HepG2 (cell line): ENCODE data around the gene SMAD7. TPM values are rescaled to one million over a fixed set of nuclear protein-coding genes. Genes with fewer than 3 reads are reported as not detected.

Experiments used
- ATAC-seq: fragments of 200-7000 bp; cut with Tn5 transposase; 3 replicates; pipeline ENCODE4 v1.9.1; 2020; ENCODE audit warnings: mild to moderate bottlenecking, moderate library complexity
- BruUV-seq: library from RNA; stranded (reverse); fragments of 400-500 nt; replicated peaks from 2 replicates; lab custom pipeline; 2021; lab: Mats Ljungman, UMichigan
- CTCF ChIA-PET: fragments of 300-600 bp; formaldehyde crosslinking; extraction: SDS; loops from one replicate; lab custom pipeline; 2021; ENCODE audit warnings: low total read pairs, inconsistent platforms, low intra/inter-chr PET ratio; lab: Yijun Ruan, JAX
- POLR2A ChIA-PET: fragments of 350-600 bp; sonication (Branson Sonifier 250); formaldehyde crosslinking; loops from one replicate; lab custom pipeline; 2020; ENCODE audit warnings: antibody characterized with exemption, inconsistent platforms; lab: Yijun Ruan, JAX
- DNase-seq: peaks from one replicate; pipeline ENCODE4 v3.0.0-alpha.2; 2015; ENCODE audit warnings: low spot score
- FAIRE-seq: peaks from 3 replicates; lab custom pipeline; 2011; peaks lifted over from hg19 to GRCh38; lab: Jason Lieb, UNC
- H2AFZ ChIP-seq: one replicate; pipeline ENCODE4 v1.6.1; 2011; ENCODE audit warnings: low read length, inconsistent platforms
- H3K27ac ChIP-seq: fragments of 300-600 bp; 3 replicates; pipeline ENCODE4 v1.8.0; 2011; ENCODE audit warnings: mixed run types, mild to moderate bottlenecking, mixed read lengths, low read length, inconsistent platforms; ENCODE audit not compliant: insufficient read depth; ENCODE audit errors: extremely low read length
- H3K27me3 ChIP-seq, 2 experiments: fragments of 200-600 bp in 1 of 2; 2 replicates in 1 of 2; 3 replicates in 1 of 2; pipeline versions ENCODE4 v1.6.0 to v1.8.0; 2011; ENCODE audit warnings: low read length in 2 of 2, mild to moderate bottlenecking in 2 of 2, moderate library complexity in 2 of 2, inconsistent platforms in 1 of 2; ENCODE audit not compliant: insufficient read depth in 2 of 2, control insufficient read depth in 1 of 2
- H3K36me3 ChIP-seq, 2 experiments: fragments of 200-600 bp in 1 of 2; replicated peaks in 1 of 2; 2 replicates in 1 of 2; 3 replicates in 1 of 2; pipeline versions ENCODE4 v1.5.1 to v1.8.0; 2011; ENCODE audit warnings: low read length in 2 of 2, inconsistent platforms in 1 of 2; ENCODE audit not compliant: insufficient read depth in 2 of 2, control insufficient read depth in 1 of 2
- H3K4me1 ChIP-seq: 2 replicates; pipeline ENCODE4 v1.5.1; 2012; ENCODE audit warnings: low read length, inconsistent platforms; ENCODE audit not compliant: insufficient read depth
- H3K4me2 ChIP-seq: 2 replicates; pipeline ENCODE4 v1.6.0; 2011; ENCODE audit warnings: low read depth, low read length, inconsistent platforms
- H3K4me3 ChIP-seq, 3 experiments: fragments of 200-600 bp in 1 of 3; sonication (generic), shearing (Covaris generic) in 1 of 3; replicated peaks in 1 of 3; 2 replicates each; pipeline ENCODE4 v1.5.1; 2011 to 2016; ENCODE audit warnings: low read length in 3 of 3, inconsistent platforms in 2 of 3, low read depth in 2 of 3, mild to moderate bottlenecking in 2 of 3, control low read depth in 1 of 3, mixed read lengths in 1 of 3; ENCODE audit not compliant: insufficient read depth in 1 of 3
- H3K79me2 ChIP-seq: one replicate; pipeline ENCODE4 v1.6.1; 2011; ENCODE audit warnings: low read length, inconsistent platforms; ENCODE audit not compliant: insufficient read depth
- H3K9ac ChIP-seq: 2 replicates; pipeline ENCODE4 v1.6.0; 2011; ENCODE audit warnings: mild to moderate bottlenecking, low read depth, low read length, inconsistent platforms; ENCODE audit not compliant: insufficient read depth
- H3K9me3 ChIP-seq: 2 replicates; pipeline ENCODE4 v1.5.1; 2012; ENCODE audit warnings: mild to moderate bottlenecking, low read length
- H4K20me1 ChIP-seq: 2 replicates; pipeline ENCODE4 v1.6.0; 2011; ENCODE audit warnings: inconsistent platforms, mild to moderate bottlenecking, low read length, moderate library complexity; ENCODE audit not compliant: insufficient read depth
- BCL3 ChIP-seq: sonication (generic); formaldehyde crosslinking; IDR thresholded peaks from 2 replicates; pipeline ENCODE4 v1.5.1; 2020; ENCODE audit warnings: mild to moderate bottlenecking, missing genetic modification reagents, moderate library complexity
- CAMTA2 ChIP-seq: sonication (generic); formaldehyde crosslinking; IDR thresholded peaks from 2 replicates; pipeline ENCODE4 v1.4.0; 2020; ENCODE audit warnings: mild to moderate bottlenecking, missing genetic modification reagents, borderline replicate concordance
- HNRNPLL ChIP-seq: fragments of 200-400 bp; formaldehyde crosslinking; IDR thresholded peaks from 2 replicates; pipeline ENCODE4 v1.6.1; 2017; ENCODE audit warnings: mild to moderate bottlenecking, low read depth, low read length; ENCODE audit not compliant: poor library complexity, severe bottlenecking
- HOXA3 ChIP-seq: sonication (generic); formaldehyde crosslinking; IDR thresholded peaks from 2 replicates; pipeline ENCODE4 v1.5.0; 2020; ENCODE audit warnings: missing genetic modification reagents
- NFKB2 ChIP-seq: sonication (generic); formaldehyde crosslinking; IDR thresholded peaks from 2 replicates; pipeline ENCODE4 v1.4.0; 2020; ENCODE audit warnings: missing genetic modification reagents, borderline replicate concordance
- NR2F6 ChIP-seq, 2 experiments: IDR thresholded peaks; 2 replicates each; pipeline ENCODE4 v1.6.1; 2016; ENCODE audit warnings: antibody characterized with exemption in 1 of 2, mild to moderate bottlenecking in 1 of 2
- TCF12 ChIP-seq, 2 experiments: fragments of 450-650 bp in 1 of 2; sonication (generic) in 1 of 2; formaldehyde crosslinking in 1 of 2; IDR thresholded peaks; 2 replicates each; pipeline versions ENCODE4 v1.6.1 to v1.8.0; 2017 to 2022; ENCODE audit warnings: antibody characterized with exemption in 1 of 2, mild to moderate bottlenecking in 1 of 2, missing genetic modification reagents in 1 of 2, moderate library complexity in 1 of 2
- TEAD3 ChIP-seq: optimal IDR thresholded peaks from 2 replicates; pipeline ENCODE3; 2016; ENCODE audit warnings: borderline replicate concordance
- ZBTB14 ChIP-seq: sonication (generic); formaldehyde crosslinking; IDR thresholded peaks from 2 replicates; pipeline ENCODE4 v1.4.0; 2020; ENCODE audit warnings: missing genetic modification reagents
- ZFY ChIP-seq: sonication (generic); formaldehyde crosslinking; IDR thresholded peaks from 2 replicates; pipeline ENCODE4 v1.4.0; 2020; ENCODE audit warnings: missing genetic modification reagents
- ZNF205 ChIP-seq: IDR thresholded peaks from 2 replicates; pipeline ENCODE4 v1.6.1; 2018; ENCODE audit warnings: missing biosample characterization, missing genetic modification reagents
- ZNF350 ChIP-seq: sonication (generic); formaldehyde crosslinking; IDR thresholded peaks from 2 replicates; pipeline ENCODE4 v1.4.0; 2020; ENCODE audit warnings: mild to moderate bottlenecking, low read depth, missing genetic modification reagents, borderline replicate concordance
- ZNF687 ChIP-seq: sonication (generic); formaldehyde crosslinking; IDR thresholded peaks from 2 replicates; pipeline ENCODE4 v1.5.1; 2020; ENCODE audit warnings: mild to moderate bottlenecking, missing genetic modification reagents, moderate library complexity
- WGBS: methylation state at CpG from one replicate; pipeline ENCODE4 v1.1.6; 2017; ENCODE audit warnings: low lambda C conversion rate; 5-methylcytosine and 5-hydroxymethylcytosine counted together
- in situ Hi-C: cut with HindIII; loops from 2 replicates; pipeline ENCODE4 v1.10.0; 2017; ENCODE audit warnings: low pct_unique_long_range_greater_than_20kb; ENCODE audit not compliant: extremely low pct_ligation_motif_present
- intact Hi-C: fragments of 100-400 bp; cut with micrococcal nuclease; formaldehyde crosslinking; loops from one replicate; pipeline ENCODE4 v1.10.0; 2022; ENCODE audit not compliant: unreplicated experiment
- polyA plus RNA-seq, 8 experiments: library from polyadenylated mRNA; depleted of rRNA in 3 of 8; stranded (reverse) in 7 of 8; unstranded in 1 of 8; fragments of >200 nt; fragmentation: Illumina TruSeq in 4 of 8; extraction: Trizol in 4 of 8; gene quantifications; 2 replicates each; pipeline versions ENCODE4 v1.2.1 to v1.2.3, GENCODE V29; 2011 to 2016; ENCODE audit warnings: low read depth in 4 of 8, missing spikeins in 1 of 8, mixed read lengths in 1 of 8; ENCODE audit not compliant: insufficient read depth in 1 of 8
- total RNA-seq, 5 experiments: library from RNA; depleted of rRNA; stranded (reverse); fragments of >200 nt; fragmentation: Illumina TruSeq; extraction: Trizol; gene quantifications; 2 replicates each; pipeline ENCODE4 v1.2.3, GENCODE V29; 2016; ENCODE audit warnings: low read depth in 1 of 5

Gene SMAD7
- total and polyA plus RNA-seq, 2 of the 13 experiments (the other 11 are each of a cell fraction or from before 2014, with no cell fraction given): 17.4 to 24.7 TPM

- POLR2A ChIA-PET: interaction anchor here (0.7 to 1.6 kb wide), 4 partner anchors 9 to 55 kb away, joined by 3 to 4 read pairs (median 3); no protein-coding TSS in a partner anchor
- Histone ChIP-seq H3K4me2 (peak overlapping the region; percentile 56), H3K36me3 (no peaks in the 10 kb centered on the region), H3K4me1 (peaks cover 75% of the 10 kb centered on the region), H3K27ac (no peak overlapping the region), H3K9me3 (no peaks in the 10 kb centered on the region), H3K27me3 (peaks cover under 1 to 14% of the 10 kb centered on the region in 2 experiments; a peak in 3 of 5 replicates), H3K79me2 (no peaks in the 10 kb centered on the region), H3K4me3 (peak overlapping the region in 1 of 3 experiments; percentile 9; a peak in 1 of 6 replicates)
- intact Hi-C loops (no loop called here), in situ Hi-C loops (no loop called here)
- DNase-seq (no peak), FAIRE-seq (no peak), ATAC-seq (peak; percentile 10; the same call in 1 of the 3 replicates)
- BruUV-seq: no TSS peak
- TF ChIP-seq NR2F6 (IDR thresholded peaks at IDR 0.05): peak; percentile 11; the same call in 1 of the 2 replicates
- 0 out of 2 replicates have a peak, but pooled peaks have one; percentile 9 for TF ChIP-seq NR2F6 (CRISPR knock-in tag; IDR thresholded peaks at IDR 0.05)
- 0 out of 2 replicates have a peak, but pooled peaks have one; percentile 41 for TF ChIP-seq BCL3 (CRISPR knock-in tag)
- peak; percentile 20 for TF ChIP-seq HNRNPLL
- 0 out of 2 replicates have a peak, but pooled peaks have one; percentile 20 for TF ChIP-seq CAMTA2
- no peak for TF ChIP-seq ZNF205 (CRISPR knock-in tag)
- TF ChIP-seq ZNF350 (CRISPR knock-in tag): 0 out of 2 replicates have a peak, but pooled peaks have one; percentile 24
- TF ChIP-seq NFKB2 (CRISPR knock-in tag): no peak
- no peak for TF ChIP-seq TEAD3
- TF ChIP-seq ZFY (CRISPR knock-in tag): peak; percentile 8; the same call in 1 of the 2 replicates
- 0 out of 2 replicates have a peak, but pooled peaks have one; percentile 17 for TF ChIP-seq HOXA3 (CRISPR knock-in tag)
- no peak for TF ChIP-seq ZBTB14 (CRISPR knock-in tag)
- no peak for TF ChIP-seq TCF12 (IDR thresholded peaks at IDR 0.05)
- TF ChIP-seq TCF12 (CRISPR knock-in tag; IDR thresholded peaks at IDR 0.05): no peak
- TF ChIP-seq ZNF687 (CRISPR knock-in tag): peak; percentile 36
- TF ChIP-seq, all 625 proteins: peak for 8
- H3K9ac ChIP-seq: no peak overlapping the region; the same call in 1 of the 2 replicates
- H4K20me1 ChIP-seq: no peaks in the 10 kb centered on the region
- no peak overlapping the region for H2AFZ ChIP-seq
- WGBS: 56% methylated on average over 3 of the region's 15 CpGs
- CTCF ChIA-PET: no interaction called here
Observed at GRCh38 chr18:48988508-48989303, 37.9 kb upstream of the SMAD7 start.
